Measurements from ENCODE around the gene EFCAB11. TPM values are rescaled to one million over a fixed set of nuclear protein-coding genes. Genes with fewer than 3 reads are reported as not detected.

The EFCAB11 gene
- total RNA-seq, 1 experiment from 2014 or later = 36.2 TPM

- no peaks in the 10 kb centered on the region for H3K4me1 Mint-ChIP-seq (ENCODE audit: low read depth, unreplicated experiment)
- H3K27me3 ChIP-seq (replicated peaks; ENCODE audit: control insufficient read depth, insufficient read depth, low read length) = no peaks in the 10 kb centered on the region
- POLR2A ChIA-PET = no interaction called here
Observed at GRCh38 chr14:90000935-90001334, 46.4 kb upstream of the EFCAB11 start.

GRCh38 chr14:89996963-89997362, 42.4 kb upstream of the EFCAB11 start:
- Mint-ChIP-seq H3K27me3 (ENCODE audit: insufficient read depth, unreplicated experiment) (no peaks in the 10 kb centered on the region), H3K36me3 (ENCODE audit: insufficient read depth, unreplicated experiment) (peaks cover 17% of the 10 kb centered on the region), H3K4me1 (ENCODE audit: low read depth, unreplicated experiment) (no peaks in the 10 kb centered on the region), H3K4me3 (ENCODE audit: unreplicated experiment) (no peak overlapping the region), H3K27ac (ENCODE audit: unreplicated experiment) (no peak overlapping the region), H3K9me3 (ENCODE audit: unreplicated experiment) (no peaks in the 10 kb centered on the region)
- no peaks in the 10 kb centered on the region; the same call in 1 of the 2 replicates for H3K36me3 ChIP-seq (ENCODE audit: control insufficient read depth, insufficient read depth, low read length)
- no peaks in the 10 kb centered on the region for H3K4me1 ChIP-seq
- ChIA-PET POLR2A (no interaction called here), CTCF (no interaction called here)
- no peak for TF ChIP-seq CTCF (IDR thresholded peaks at IDR 0.05; ENCODE audit: insufficient read depth in 1 of 2, low read depth in 1 of 2, low read length in 1 of 2, severe bottlenecking in 1 of 2, unreplicated experiment in 1 of 2)
- H3K27me3 ChIP-seq (replicated peaks; ENCODE audit: control insufficient read depth, insufficient read depth, low read length) = no peaks in the 10 kb centered on the region
- no peaks in the 10 kb centered on the region for H3K9me3 ChIP-seq
- H3K4me3 ChIP-seq (ENCODE audit: low read depth, low read length) = no peak overlapping the region
- DNase-seq = no peak
- intact Hi-C loops (cut with micrococcal nuclease; ENCODE audit: unreplicated experiment) = no loop called here
- no TSS peak for BruUV-seq (replicated peaks)

More at GRCh38 chr14:90000935-90001334, 46.4 kb upstream of the EFCAB11 start:
- Mint-ChIP-seq H3K27ac (ENCODE audit: unreplicated experiment) (no peak overlapping the region), H3K36me3 (ENCODE audit: insufficient read depth, unreplicated experiment) (peaks cover 12% of the 10 kb centered on the region), H3K4me3 (ENCODE audit: unreplicated experiment) (no peak overlapping the region), H3K27me3 (ENCODE audit: insufficient read depth, unreplicated experiment) (no peaks in the 10 kb centered on the region), H3K9me3 (ENCODE audit: unreplicated experiment) (no peaks in the 10 kb centered on the region)
- intact Hi-C loops (cut with micrococcal nuclease; ENCODE audit: unreplicated experiment) = no loop called here
- Histone ChIP-seq H3K36me3 (ENCODE audit: control insufficient read depth, insufficient read depth, low read length) (peaks cover 2% of the 10 kb centered on the region; the same call in 1 of the 2 replicates), H3K4me3 (ENCODE audit: low read depth, low read length) (no peak overlapping the region), H3K4me1 (no peaks in the 10 kb centered on the region), H3K9me3 (no peaks in the 10 kb centered on the region)
- no TSS peak for BruUV-seq (replicated peaks)
- no peak for DNase-seq
- CTCF ChIA-PET = interaction anchor here (0.6 kb wide), 1 partner anchor 54 kb away, joined by 4 read pairs; no protein-coding TSS in a partner anchor
- no peak for TF ChIP-seq CTCF (IDR thresholded peaks at IDR 0.05; ENCODE audit: insufficient read depth in 1 of 2, low read depth in 1 of 2, low read length in 1 of 2, severe bottlenecking in 1 of 2, unreplicated experiment in 1 of 2)

GRCh38 chr14:89992273-89992672, 37.7 kb upstream of the EFCAB11 start:
- no TSS peak for BruUV-seq (replicated peaks)
- TF ChIP-seq CTCF (IDR thresholded peaks at IDR 0.05; ENCODE audit: insufficient read depth in 1 of 2, low read depth in 1 of 2, low read length in 1 of 2, severe bottlenecking in 1 of 2, unreplicated experiment in 1 of 2) = no peak
- Histone ChIP-seq H3K4me1 (no peaks in the 10 kb centered on the region), H3K4me3 (ENCODE audit: low read depth, low read length) (no peak overlapping the region), H3K27me3 (replicated peaks; ENCODE audit: control insufficient read depth, insufficient read depth, low read length) (no peaks in the 10 kb centered on the region), H3K9me3 (no peaks in the 10 kb centered on the region), H3K36me3 (ENCODE audit: control insufficient read depth, insufficient read depth, low read length) (no peaks in the 10 kb centered on the region)
- DNase-seq = no peak
- ChIA-PET POLR2A (no interaction called here), CTCF (no interaction called here)
- Mint-ChIP-seq H3K36me3 (ENCODE audit: insufficient read depth, unreplicated experiment) (peaks cover 24% of the 10 kb centered on the region), H3K4me3 (ENCODE audit: unreplicated experiment) (no peak overlapping the region), H3K27ac (ENCODE audit: unreplicated experiment) (no peak overlapping the region), H3K27me3 (ENCODE audit: insufficient read depth, unreplicated experiment) (no peaks in the 10 kb centered on the region), H3K4me1 (ENCODE audit: low read depth, unreplicated experiment) (no peaks in the 10 kb centered on the region), H3K9me3 (ENCODE audit: unreplicated experiment) (no peaks in the 10 kb centered on the region)
- intact Hi-C loops (cut with micrococcal nuclease; ENCODE audit: unreplicated experiment) = no loop called here
